Stimulated activated CD4-positive, alpha-beta T cell treated with anti-CD3 and anti-CD28 coated beads, Interleukin-15, amount 100 ng/mL, for 1 hour (primary cell): ENCODE results near the gene AGFG1.
"Not testable (repeated sequence)": the region's sequence is repeated elsewhere in the genome, so short reads cannot be mapped to it uniquely, and the experiment has no call there.

ENCODE experiments used
- DNase-seq, 2 donors: peaks; one replicate each; pipeline ENCODE4 v3.0.0-alpha.2; 2020; ENCODE audit warnings: low read depth in 1 of 2, low spot score in 1 of 2

AGFG1 gene

DNA sequence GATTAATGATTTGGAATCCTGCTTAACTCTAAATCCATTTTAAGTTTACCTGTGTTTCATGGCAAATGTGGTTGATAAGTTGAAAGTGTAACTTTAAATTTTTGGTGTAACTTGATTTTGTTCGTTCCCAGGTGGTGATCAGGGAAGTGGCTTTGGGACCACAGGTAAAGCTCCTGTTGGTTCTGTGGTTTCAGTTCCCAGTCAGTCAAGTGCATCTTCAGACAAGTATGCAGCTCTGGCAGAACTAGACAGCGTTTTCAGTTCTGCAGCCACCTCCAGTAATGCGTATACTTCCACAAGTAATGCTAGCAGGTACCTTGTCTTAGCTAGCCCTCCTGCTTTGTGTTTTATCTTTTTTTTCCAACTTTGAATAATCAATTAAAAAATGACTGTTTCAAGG, 62.8 kb downstream of the AGFG1 start:
- no peak for DNase-seq

DNA sequence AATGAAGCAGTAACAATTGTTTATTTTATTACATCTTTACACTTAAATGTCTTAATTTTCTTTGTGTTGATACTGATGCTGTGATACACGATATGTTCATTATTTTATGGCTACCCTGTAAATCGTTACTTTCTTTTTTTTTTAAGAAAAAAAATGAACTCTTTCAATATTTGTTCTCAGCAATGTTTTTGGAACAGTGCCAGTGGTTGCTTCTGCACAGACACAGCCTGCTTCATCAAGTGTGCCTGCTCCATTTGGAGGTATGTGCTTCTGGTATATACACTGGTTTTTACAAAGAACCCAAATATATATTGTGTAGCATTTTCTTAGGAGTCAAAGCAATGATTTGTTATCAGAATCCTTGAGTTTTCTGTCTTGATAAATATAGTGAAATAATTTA, 64.5 kb downstream of the AGFG1 start:
- no peak for DNase-seq

DNA sequence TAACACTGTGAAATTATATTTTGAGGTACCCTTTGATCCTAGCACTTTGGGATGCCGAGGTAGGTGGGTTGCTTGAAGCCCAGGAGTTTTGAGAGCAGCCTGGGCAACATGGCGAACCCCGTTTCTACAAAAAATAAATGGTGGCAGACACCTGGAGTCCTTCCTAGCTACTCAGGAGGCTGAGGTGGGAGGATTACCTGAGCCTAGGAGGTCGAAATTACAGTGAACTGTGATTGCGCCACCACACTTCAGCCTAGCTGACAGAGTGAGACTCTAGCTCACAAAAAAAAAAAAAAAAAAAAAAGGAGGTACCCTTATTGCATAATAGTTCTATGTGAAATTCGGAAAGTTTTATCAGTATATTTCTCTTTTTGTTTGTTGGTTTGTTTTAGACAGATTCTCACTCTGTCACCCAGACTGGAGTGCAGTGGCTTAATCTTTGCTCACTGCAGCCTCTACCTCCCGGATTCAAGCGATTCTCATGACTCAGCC, 67.6 kb downstream of the AGFG1 start:
- no peak for DNase-seq

DNA sequence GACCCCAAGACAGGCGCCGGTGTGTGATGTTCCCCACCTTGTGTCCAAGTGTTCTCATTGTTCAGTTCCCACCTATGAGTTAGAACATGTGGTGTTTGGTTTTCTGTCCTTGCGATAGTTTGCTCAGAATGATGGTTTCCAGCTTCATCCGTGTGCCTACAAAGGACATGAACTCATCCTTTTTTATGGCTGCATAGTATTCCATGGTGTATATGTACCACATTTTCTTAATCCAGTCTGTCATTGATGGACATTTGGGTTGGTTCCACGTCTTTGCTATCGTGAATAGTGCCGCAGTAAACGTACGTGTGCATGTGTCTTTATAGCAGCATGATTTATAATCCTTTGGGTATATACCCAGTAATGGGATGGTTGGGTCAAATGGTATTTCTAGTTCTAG, 68.4 kb downstream of the AGFG1 start:
- DNase-seq, result not testable (repeated sequence)

DNA sequence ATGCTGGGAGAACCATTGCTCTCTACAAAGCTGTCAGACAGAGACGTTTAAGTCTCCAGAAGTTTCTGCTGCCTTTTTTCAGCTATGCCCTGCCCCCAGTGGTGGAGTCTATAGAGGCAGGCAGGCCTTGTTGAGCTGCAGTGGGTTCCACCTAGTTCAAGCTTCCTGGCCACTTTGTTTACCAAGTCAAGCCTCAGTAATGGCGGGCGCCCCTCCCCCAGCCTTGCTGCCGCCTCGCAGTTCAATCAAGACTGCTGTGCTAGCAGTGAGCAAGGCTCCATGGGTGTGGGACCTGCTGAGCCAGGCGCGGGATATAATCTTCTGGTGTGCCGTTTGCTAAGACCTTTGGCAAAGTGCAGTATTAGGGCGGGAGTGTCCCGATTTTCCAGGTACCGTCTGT, 74.0 kb downstream of the AGFG1 start:
- DNase-seq, result no peak

DNA sequence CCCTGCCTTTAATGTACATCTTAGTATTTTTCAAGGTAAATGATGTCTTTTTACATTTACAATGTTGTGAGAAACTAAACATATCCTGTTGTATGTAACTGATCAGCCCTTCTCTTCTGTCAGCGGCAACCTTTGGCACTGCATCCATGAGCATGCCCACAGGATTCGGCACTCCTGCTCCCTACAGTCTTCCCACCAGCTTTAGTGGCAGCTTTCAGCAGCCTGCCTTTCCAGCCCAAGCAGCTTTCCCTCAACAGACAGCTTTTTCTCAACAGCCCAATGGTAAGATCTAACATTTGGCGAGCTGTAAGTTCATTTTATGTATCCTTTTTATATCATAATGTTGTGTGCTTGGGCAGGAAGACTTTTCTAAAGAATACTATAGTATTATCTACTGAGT, 79.9 kb downstream of the AGFG1 start:
- DNase-seq, result no peak

DNA sequence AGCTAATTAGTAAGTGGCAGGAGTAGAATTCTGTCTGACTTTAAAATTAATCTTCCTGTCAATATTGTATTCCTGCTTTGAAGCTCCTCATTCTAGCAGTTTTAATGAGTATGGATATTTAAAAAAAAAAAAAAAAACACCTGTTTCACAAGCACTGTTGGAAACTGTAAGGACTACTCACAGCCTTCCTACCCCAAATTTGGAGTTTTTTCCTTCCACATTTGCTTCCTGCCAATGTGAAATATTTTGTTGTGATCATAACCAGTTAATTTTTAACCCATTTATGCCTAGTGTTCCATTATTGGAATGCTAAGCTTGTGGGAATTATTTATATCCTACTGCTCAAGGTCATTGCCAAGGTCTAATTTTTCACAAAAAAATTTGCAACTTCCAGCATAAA, 90.6 kb downstream of the AGFG1 start:
- no peak for DNase-seq

DNA sequence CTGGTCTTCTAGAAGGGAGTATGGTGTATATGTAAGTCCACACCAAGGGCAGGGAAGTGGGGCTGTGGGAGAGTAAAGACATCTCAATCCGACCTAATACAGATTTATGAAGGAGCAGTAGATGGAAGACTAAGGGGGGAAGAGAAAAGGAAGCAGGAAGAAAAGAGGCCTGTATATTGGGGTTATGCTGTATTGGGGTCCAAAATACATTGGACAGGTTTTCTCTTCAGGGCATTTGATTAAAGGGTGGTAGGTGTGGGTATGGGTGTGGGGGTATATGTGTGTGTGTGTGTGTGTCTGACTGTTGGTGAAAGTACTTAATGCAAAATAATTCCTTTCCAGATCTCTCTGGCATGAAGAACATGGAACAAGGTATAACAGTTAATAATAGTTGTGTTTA, 93.1 kb downstream of the AGFG1 start:
- no peak for DNase-seq

DNA sequence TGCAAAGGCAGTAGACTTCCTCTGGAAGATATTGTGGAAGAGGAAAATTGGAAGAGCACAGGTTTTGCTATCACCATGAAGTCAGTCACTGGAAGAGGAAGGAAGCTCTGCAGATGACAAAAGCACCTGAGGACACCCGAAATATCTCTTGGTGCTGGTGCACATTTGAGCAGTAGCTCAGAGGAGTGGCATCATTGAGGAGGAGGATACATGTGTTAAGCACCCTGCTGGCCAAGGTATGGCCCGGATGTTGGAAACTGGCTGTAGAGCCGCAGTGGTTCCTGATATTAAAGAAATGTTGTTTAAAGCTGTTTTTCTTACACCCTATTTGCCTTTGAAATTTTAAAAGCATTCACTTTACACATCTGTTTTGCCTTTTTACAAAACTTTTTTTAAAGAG, 94.1 kb downstream of the AGFG1 start:
- DNase-seq, result no peak

DNA sequence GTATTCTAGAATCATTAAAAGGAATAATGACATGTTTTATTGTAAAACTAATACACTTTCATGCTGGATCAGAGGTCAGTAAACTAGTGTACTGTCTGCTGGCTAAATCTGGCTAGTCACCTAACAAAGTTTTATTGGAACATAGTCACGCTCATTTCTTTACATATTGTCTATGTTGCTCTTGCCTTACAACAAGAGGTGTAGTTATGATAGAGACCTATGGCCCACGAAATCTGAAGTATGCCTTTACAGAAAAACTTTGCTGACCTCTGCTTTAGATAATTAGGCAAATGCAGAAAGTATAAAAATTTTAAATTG, 96.9 kb downstream of the AGFG1 start:
- DNase-seq, result no peak

DNA sequence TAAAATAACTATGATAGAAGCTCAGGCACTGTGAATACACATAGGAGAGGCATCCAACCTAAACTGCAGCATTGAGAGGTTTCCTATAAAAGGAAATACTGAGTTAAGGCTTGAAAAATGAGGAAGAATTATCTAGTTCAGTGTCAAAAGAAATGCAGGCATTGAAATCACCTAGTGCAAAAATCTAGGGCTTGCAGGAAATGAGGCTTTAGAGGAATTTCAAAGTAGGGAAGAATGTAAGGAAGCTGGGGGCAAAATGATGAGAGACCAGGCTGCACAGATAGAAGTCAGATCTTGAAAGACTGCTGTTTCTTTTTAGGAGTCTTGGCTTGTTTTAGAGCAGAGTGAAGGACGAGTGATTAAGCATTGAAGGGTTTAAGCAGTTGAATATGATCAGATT, 98.7 kb downstream of the AGFG1 start:
- no peak for DNase-seq

DNA sequence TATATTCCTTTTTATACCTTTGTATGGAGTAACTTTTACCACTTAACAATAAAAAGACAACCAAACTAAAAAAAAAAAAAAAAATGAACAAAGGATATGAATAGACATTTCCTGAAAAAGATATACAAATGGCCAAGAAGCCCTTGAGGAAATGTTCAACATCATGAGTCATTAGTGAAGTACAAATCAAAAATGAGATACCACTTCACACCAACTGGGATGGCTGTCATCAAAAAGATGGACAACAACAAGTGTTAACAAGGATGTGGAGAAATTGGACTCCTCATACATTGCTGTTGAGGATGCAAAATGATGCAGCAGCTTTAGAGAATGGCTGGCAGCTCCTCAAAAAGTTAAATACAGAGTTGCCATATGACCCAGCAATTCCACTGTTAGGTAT, 104.2 kb downstream of the AGFG1 start:
- DNase-seq, result no peak

DNA sequence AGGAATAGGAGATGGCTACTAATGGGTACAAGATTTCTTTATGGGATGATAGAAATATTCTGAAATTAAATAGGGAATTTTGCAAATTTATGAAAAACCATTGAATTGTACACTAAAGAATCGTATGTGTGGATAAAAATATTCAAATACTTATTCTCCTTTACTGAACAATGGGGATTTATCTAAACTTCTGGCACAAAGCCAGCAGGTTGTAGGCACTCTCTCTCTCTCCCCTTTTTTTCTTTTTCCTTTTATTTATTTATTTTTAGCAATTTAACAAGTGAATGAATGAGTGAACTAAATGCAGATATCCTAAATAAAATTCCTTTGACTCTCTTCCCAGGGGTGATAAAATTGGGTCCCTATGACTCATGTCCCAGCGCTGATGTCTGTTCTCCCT, 104.9 kb downstream of the AGFG1 start:
- no peak for DNase-seq

DNA sequence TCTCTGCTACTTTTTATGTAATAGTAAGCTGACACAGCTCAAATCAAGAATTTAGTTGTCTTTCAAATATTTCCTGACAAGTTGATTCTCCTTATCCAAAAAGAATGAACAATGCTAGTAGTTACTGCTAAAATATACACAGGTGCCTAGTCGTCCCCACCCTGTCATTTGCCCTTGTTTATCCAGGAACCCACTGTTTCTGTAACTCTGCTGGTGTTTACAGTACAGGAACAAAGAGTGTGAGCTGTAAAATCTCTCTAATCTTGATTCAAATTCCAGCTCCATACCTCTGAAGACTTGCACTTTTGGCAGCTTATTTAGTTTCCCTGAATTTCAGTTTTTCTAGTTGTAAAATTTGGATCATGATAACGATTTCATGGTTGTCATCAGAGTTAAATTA, 105.6 kb downstream of the AGFG1 start:
- no peak for DNase-seq

DNA sequence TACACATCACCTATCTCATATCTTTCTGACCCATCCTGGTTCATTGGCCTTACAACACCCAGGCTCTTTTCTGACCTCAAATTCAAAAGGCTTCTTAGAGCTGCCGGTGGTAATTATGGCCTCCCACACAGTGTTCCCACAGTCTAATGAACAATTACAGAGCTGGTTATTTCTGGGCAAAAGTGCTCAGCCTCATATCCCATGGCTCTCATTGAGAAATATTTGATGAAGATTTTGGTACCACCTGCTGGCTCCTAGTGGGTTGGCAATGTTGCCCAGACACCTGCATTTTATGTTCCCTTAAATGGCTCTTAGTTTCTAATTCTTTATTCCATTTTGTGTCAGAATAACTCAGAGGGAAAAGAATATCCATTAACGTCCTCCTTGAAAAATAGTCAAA, 106.7 kb downstream of the AGFG1 start:
- DNase-seq, result no peak

DNA sequence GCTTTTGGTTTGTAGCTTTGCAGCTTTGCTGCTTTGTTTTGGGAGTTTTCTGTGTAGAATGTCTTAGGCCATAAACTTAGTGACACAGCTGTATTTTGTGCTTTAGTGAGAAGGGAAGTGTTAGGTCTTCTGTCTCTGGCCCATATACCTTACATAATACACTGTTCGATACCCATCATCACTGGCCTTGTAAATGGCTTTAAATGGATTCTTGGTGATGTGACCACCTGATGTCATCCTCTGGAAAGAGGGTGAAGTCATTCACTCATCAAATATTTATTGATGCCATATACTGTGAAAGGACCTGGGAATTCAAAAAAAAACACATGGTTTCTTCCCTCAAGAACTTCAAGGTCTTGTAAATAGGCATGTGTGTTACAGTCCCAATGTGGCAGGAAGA, 107.8 kb downstream of the AGFG1 start:
- no peak for DNase-seq

DNA sequence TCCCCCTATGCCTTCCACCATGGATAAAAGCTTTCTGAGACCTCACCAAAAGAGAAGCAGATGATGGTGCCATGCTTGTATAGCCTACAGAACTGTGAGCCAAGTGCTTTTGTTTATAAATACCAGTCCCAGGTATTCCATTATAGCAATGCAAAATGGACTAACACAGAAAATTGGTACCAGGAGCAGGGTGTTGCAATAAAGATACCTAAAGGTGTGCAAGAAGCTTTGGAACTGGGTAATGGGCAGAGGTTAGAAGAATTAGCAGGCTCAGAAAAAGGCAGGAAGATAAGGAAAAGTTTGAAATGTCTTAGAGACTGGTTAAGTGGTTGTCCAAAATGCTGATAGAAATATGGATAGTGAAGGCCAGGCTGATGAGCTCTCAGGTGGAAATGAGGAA, 110.4 kb downstream of the AGFG1 start:
- no peak for DNase-seq

DNA sequence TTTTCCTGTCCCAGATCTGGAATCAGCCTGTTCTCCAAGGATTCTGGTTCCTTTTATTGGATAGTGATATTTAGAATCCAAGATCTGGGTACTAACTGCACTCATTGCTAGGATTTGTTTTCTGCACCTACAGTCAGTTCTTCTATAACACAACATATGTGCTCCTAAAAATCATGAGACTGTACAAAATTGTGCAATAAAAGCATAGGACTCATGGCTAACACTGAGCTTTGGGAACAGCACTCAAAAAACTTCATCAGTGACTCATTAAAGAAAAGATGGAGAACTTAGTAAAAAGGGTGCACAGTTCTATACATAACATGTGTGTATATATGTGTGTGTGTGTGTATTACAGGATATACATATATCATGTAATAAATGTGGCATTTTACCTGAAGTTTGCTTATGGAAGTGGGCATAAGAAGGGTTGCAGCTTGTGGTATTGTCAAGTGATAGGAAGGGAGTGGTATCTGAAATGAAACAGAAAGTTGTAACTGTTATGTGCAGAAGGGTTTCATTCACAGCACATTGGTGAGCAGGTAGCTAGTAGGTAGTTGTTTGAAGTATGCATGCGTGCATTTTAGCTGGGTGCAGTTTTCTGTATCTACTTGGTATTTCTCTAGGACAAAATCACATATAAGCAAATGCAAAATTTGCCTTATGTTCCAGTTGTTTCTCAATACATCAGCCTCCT, 120.9 kb downstream of the AGFG1 start:
- no peak for DNase-seq

DNA sequence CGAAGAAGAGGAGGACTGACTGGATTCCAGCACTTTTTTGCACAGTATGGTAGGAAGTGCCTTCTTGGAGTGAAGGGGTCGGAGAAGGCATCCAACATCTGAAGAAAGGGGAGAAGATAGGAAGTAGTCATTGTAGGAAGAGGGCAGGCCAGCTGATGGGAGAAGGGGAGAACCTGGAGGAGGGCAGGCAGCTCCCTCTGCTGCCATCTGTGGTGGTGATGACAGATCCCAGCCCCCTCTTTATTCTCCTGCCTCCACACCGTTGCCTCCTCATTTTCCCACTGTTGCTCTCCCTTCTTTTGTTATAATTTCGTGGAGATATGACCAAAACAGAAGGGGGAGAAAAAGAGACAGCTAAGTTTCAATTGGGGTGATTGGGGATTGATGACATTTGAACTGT, 123.8 kb downstream of the AGFG1 start:
- no peak for DNase-seq

DNA sequence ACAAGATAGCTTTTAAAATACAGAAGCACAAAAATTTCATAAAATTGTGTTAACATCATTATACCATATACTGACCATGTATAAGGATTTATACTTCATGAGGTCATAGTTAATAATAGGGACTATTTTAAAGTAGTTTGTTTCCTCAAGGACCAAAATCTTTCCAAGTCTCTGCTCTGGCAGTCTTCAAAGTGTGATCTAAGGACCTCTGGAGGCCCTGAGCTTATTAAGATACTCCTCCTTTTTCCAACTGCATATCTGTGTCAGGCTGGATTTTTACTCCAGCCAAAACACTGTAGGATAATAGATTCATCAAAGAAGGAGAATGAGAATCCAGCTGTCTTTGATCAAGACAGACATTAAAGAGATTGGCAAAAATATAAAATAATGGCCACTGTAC, 125.1 kb downstream of the AGFG1 start:
- no peak for DNase-seq

DNA sequence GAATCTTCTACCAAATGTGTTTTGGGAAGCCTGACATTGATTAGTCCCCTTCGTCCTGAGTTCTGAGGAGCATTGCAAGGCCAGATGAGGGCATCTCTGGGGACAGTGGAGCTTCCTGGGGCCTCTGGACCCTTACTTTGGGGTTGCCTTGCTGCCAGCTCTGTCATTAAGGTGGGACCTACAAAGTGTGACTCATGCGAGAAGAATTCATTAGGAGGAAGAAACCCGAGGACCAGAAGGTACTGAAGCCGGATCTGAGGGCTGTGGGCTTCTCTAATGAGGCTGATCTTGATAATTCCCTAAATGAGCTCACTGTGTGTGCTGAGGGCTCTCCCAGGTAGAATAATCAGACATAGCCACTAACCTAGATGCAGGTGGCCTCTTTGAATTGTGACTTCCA, 126.0 kb downstream of the AGFG1 start:
- no peak for DNase-seq

DNA sequence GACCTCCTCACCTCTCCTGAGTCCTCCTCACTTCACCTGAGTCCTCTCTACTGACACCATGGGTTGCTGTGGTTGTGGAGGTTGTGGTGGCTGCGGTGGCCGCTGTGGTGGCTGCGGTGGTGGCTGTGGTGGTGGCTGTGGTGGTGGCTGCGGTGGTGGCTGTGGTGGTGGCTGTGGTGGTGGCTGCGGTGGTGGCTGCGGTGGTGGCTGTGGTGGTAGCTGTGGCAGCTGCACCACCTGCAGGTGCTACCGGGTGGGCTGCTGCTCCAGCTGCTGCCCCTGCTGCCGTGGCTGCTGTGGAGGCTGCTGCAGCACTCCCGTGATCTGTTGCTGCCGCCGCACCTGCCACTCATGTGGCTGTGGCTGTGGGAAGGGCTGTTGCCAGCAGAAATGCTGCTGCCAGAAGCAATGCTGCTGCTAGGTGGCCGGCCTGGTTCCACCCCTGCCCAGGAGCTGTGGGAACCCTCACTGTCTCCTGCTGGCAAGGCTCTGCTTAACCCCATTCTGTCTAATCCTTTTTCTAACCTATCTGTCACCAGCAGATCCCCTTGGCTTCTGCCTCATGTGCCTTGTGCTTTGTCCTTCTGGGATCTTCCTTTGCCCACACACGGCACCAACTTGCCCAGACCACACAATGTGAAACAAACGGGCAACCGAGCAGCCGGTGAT, 127.0 kb downstream of the AGFG1 start, which contains the start of gene SCYGR2:
SCYGR2 (plus strand) TSS at position 59 of the 669 bp plus-strand sequence; CDS start at position 59, 0 bp downstream.
- DNase-seq, result not testable (repeated sequence)

DNA sequence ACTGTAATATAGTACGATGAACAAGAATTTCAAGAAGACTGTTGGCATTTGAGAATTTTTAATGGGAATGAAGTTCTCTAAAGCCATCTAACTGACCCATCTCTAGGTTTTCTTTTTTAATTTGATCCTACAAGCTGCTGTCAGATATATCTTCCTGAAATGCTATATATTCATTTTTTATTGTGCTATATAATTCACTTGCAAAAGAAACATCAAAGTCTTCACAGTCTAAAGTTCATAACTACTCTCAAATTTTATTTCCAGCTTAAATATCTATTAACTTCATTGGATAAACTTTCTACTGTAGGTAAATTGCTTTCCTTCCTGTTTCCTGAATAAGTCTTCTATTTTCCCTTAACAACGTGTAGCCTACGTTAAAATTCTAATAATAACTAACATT, 130.4 kb downstream of the AGFG1 start:
- no peak for DNase-seq
